GM06990 (cell line): ENCODE data around the gene DNAH17.

Source experiments
- DNase-seq: peaks from one replicate; pipeline ENCODE4 v3.0.0-alpha.2; 2011; ENCODE audit not compliant: insufficient read length; ENCODE audit errors: extremely low read depth
- H3K27me3 ChIP-seq: replicated peaks from 2 replicates; pipeline ENCODE4 v1.6.0; 2011; ENCODE audit warnings: low read length; ENCODE audit not compliant: control insufficient read depth, insufficient read depth
- H3K36me3 ChIP-seq: 2 replicates; pipeline ENCODE4 v1.5.1; 2011; ENCODE audit warnings: low read length; ENCODE audit not compliant: control insufficient read depth, insufficient read depth
- H3K4me3 ChIP-seq: replicated peaks from 2 replicates; pipeline ENCODE4 v1.5.1; 2011; ENCODE audit warnings: low read depth, mild to moderate bottlenecking, control low read depth, low read length
- CTCF ChIP-seq: IDR thresholded peaks from 2 replicates; pipeline ENCODE4 v1.5.1; 2011; ENCODE audit warnings: low read length, control low read depth, mild to moderate bottlenecking, inconsistent platforms; ENCODE audit not compliant: insufficient read depth, poor library complexity, severe bottlenecking

Gene DNAH17

GRCh38 chr17:78588258-78589030 is 11.2 kb upstream of the DNAH17 start:
- no peak for TF ChIP-seq CTCF
- Histone ChIP-seq H3K36me3 (no peaks in the 10 kb centered on the region), H3K27me3 (no peaks in the 10 kb centered on the region; the same call in none of the 2 replicates), H3K4me3 (no peak overlapping the region)
- no peak for DNase-seq

- no peak overlapping the region for H3K4me3 ChIP-seq
- H3K27me3 ChIP-seq: no peaks in the 10 kb centered on the region; the same call in none of the 2 replicates
- H3K36me3 ChIP-seq: no peaks in the 10 kb centered on the region
- no peak for DNase-seq
- no peak for TF ChIP-seq CTCF
Observed at GRCh38 chr17:78585006-78585630, 7.9 kb upstream of the DNAH17 start.

- Histone ChIP-seq H3K27me3 (no peaks in the 10 kb centered on the region; the same call in none of the 2 replicates), H3K36me3 (no peaks in the 10 kb centered on the region), H3K4me3 (no peak overlapping the region)
- DNase-seq: no peak
- TF ChIP-seq CTCF: no peak
Observed at GRCh38 chr17:78583091-78583490, 5.9 kb upstream of the DNAH17 start.

- no peaks in the 10 kb centered on the region for H3K36me3 ChIP-seq
- TF ChIP-seq CTCF: no peak
- no peak overlapping the region for H3K4me3 ChIP-seq
- DNase-seq: no peak
- no peaks in the 10 kb centered on the region; the same call in 1 of the 2 replicates for H3K27me3 ChIP-seq
Observed at GRCh38 chr17:78581304-78581703, 4.1 kb upstream of the DNAH17 start.

- no peak for TF ChIP-seq CTCF
Observed at GRCh38 chr17:78580277-78580804, 3.1 kb upstream of the DNAH17 start.

More at GRCh38 chr17:78580277-78580804, 3.1 kb upstream of the DNAH17 start:
- no peak for DNase-seq
- Histone ChIP-seq H3K27me3 (no peaks in the 10 kb centered on the region; the same call in 1 of the 2 replicates), H3K4me3 (no peak overlapping the region), H3K36me3 (no peaks in the 10 kb centered on the region)
